ENCODE data around the gene PTPRM.
"Not testable (repeated sequence)": the region's sequence is repeated elsewhere in the genome, so short reads cannot be mapped to it uniquely, and the experiment has no call there.

Gene PTPRM

DNA sequence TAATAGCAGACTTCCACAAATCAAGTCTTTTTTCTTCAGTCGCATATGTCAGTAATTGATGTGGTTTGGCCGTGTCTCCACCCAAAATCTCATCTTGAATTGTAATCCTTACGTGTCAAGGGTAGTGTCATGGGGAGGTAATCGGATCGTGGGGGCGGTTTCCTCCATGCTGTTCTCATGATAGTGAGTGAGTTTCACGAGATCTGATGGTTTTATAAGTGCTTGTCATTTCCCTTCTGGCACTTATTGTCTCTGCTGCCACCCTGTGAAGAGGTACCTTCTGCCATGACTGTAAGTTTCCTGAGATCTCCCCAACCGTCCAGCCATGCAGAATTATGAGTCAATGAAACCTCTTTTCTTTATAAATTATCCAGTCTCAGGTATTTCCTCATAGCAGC, 478.8 kb downstream of the PTPRM start:
- DNase-seq (ENCODE audit: low read depth in 2 of 2) = no peak

DNA sequence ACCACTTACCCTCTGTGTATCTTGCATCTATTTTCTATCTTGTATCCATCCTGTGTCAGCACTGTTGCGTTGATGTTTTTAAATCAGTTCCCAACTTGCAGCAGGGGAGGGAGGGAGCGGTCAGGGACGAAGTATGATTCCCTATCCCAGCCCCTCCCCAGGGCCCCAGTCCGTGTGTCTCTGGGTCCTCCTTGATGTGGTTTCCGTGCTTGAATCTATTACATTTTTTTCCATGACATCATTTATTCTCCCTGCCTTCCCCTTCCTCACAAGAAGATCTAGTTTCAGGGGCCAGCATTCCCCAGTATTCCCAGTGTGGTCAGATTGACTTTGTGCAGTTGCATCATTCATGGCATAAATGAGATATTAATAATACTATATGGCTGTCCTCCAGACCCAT, 479.3 kb downstream of the PTPRM start:
- DNase-seq (ENCODE audit: low read depth in 2 of 2) = no peak

DNA sequence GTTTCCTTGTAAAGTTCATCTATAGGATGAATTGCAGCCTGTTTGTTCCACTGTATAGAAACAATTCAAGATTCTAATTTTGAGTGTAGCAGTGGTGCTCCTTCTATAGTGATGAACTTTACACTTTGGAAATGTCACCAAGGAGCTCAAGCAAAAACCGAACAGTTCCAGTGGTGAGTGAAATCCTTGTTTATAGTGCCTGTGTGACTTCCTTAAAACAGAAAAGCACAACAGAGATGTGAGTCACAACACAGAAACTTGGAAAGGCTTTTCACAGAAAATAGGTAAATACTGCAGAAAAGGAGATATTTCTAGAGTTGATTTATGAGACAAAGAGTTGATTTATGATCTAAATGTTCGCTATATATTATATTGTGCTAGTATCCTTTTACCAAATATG, 482.0 kb downstream of the PTPRM start:
- DNase-seq (ENCODE audit: low read depth in 2 of 2) = no peak

DNA sequence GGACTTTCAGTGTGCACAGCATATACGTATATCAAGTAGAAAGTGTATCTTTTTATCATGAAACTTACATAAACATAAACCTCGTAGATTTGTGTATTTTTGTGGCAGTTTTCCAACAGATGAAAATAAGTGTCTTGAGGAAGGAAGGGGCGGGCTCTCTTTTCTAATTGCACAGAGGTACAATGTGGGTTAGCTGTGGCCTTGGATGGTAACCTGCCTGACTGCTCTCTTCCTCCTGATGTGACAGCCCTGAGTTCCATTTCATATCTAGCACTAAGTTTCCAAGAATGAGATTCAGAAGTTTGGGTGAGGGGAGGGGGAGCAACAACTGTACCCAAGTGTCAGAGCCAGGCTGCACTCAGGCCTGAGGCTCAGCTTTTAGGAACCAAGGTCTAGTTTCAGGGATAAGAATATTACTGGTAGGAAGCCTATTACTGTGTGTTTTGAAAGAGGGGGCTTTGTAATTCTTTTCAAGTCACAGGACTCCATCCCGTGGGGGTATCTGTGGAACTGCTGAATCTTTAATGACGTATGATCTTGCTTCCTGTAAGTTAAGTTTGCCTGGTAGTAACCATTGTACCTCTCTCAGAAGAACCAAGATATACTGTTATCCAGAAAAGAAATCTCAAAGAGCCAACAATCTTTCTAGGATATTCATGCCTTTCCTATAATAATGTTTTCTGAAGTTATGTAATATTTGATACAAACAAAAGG, 483.7 kb downstream of the PTPRM start:
- DNase-seq (ENCODE audit: low read depth in 2 of 2) = no peak

DNA sequence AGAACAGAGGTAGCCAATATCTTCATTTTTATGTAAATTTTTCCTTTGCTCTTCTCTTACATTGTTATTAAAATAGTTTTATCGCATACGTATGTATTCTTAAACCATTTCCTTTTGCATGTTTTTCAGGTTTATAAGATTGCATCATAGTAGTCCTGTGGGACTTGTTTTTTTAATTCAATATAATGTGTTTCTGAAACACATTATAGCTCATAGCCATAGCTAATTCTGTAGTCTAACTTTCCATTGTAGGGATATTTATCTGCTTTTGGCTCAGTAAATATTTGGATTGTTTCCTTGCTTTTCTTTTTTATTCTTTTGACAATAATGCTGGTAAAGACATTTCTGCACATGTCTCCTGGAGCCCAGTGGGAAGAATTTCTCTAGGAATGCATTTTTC, 484.3 kb downstream of the PTPRM start:
- DNase-seq (ENCODE audit: low read depth in 2 of 2) = peak in 1 of 2 experiments; percentile 37

DNA sequence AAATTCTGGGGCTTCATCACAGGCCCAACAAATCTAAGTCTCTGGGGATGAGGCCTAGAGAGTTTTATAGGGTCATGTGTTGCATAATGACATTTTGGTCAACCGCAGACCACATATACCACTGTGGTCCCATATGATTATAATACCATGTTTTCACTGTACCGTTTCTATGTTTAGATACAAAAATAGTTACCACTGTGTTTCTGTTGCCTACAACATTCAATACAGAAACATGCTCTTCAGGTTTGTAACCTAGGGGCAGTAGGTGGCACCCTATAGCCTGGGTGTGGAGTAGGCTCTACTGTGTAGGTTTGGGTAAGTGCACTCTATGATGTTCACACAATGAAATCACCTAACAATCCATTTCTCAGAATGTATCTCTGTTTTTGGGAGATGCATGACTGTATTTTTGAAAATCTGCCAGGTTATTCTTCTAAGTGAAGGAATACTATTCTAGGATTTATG, 485.2 kb downstream of the PTPRM start:
- DNase-seq (ENCODE audit: low read depth in 2 of 2) = no peak

DNA sequence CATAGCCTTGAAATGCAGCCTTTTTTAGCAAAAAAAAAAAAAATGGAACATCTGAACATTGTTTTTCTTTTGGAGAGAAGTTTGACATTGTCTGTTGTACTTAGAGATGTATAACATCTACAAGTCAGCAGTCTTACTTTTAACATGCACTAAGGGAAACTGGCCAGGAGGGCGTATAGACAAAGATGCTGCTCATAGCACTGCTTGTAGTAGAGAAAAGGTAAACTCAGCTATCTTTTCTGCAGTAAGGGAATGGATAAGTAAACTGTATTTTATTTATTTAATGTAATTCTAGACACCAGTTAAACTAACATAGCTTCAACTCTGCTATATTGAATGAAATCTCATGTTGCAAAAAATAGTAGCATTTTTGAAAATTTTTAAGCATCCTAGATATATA, 489.6 kb downstream of the PTPRM start:
- DNase-seq (ENCODE audit: low read depth in 2 of 2) = no peak

DNA sequence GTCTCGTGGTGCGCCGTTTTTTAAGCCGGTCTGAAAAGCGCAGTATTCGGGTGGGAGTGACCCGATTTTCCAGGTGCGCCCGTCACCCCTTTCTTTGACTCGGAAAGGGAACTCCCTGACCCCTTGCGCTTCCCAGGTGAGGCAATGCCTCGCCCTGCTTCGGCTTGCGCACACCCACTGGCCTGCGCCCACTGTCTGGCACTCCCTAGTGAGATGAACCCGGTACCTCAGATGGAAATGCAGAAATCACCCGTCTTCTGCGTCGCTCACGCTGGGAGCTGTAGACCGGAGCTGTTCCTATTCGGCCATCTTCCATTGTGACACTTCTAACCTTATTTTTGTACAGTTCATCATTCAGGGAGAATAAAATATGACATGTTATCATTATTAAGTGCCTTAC, 496.0 kb downstream of the PTPRM start:
- DNase-seq (ENCODE audit: low read depth in 2 of 2) = not testable (repeated sequence)

DNA sequence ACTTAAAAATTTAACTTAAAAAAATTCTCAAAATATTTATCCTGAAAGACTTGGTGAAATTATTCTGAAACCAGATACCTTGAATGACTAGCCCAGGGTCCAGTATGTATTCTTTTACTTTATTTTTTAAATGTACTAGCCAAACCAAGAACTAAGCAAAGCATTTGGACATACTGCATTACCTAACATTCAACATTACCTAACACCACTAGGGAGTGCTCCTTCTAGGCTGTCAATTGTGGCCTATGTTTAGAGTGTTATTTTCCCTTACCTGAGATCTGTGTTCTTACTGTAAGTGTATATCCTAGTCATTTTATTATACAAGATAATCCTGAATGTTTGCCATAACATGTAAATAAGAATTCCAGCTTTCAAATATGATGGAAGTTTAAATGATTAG, 496.6 kb downstream of the PTPRM start:
- DNase-seq (ENCODE audit: low read depth in 2 of 2) = no peak

DNA sequence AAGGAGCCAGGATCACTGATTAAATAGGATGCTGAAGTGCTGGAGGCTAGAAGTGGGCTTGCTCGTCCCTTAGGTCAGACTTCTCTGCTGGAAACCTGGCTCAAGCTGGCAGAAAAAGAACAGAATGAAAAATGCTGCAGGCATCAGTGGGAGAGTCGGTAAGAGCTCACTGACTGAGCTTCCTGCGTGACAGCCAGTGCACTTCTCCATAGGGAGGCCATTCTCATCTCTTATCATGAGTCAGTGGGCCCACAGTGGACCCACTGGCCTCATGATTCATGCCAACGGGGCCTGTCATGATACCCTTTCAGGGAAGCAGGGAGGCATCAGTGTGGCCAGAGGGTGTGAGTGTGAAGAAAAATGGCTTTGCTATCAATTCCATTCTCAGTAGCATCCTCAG, 498.2 kb downstream of the PTPRM start:
- DNase-seq (ENCODE audit: low read depth in 2 of 2) = no peak

DNA sequence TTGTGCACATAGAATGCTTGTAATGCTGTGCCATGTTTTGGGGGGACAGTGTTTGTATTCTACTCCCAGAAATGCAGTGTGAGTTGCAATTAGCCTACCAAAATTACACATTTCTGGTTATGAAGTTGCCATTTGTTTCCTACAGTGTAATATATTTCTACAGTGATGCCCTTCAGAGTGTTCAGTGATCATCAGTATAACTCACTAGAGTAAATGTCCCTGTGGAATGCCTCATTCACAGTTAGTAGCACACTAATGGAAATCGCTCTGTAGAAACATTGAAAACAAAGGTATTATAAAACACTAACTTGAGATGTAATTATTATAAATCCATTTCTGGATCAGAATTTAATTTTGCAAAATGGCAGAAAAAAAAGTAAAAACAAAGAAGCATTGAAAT, 498.7 kb downstream of the PTPRM start:
- no peak for DNase-seq (ENCODE audit: low read depth in 2 of 2)

DNA sequence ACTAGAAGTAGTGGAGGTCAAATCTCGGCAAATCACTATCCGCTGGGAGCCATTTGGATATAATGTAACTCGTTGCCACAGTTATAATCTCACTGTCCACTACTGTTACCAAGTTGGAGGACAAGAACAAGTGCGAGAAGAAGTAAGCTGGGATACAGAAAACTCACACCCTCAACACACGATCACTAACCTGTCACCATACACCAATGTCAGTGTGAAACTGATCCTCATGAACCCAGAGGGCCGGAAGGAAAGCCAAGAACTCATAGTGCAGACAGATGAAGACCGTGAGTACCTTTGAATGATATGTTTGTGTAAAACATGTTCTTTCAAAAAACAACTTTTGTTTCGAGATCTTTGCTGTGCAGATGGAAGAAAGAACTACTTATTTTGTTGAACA, 502.6 kb downstream of the PTPRM start:
- DNase-seq (ENCODE audit: low read depth in 2 of 2) = no peak

DNA sequence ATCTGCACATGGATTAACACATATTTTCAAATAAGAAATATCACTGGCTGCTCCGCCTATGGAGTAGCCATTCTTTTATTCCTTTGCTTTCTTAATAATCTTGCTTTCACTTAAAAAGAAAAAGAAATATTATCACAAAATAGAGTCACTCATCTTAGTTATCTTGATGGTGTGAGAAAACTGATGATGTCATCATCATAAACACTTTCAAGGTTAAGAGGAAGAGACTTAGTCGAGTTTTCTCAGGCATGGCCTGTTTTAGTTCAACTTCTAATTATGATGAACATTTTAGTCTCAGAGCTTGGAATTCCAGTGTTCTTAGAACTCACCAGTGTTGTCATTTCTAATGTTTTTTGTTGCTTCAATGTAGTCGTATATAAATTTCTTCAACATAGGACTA, 506.1 kb downstream of the PTPRM start:
- no peak for DNase-seq (ENCODE audit: low read depth in 2 of 2)

DNA sequence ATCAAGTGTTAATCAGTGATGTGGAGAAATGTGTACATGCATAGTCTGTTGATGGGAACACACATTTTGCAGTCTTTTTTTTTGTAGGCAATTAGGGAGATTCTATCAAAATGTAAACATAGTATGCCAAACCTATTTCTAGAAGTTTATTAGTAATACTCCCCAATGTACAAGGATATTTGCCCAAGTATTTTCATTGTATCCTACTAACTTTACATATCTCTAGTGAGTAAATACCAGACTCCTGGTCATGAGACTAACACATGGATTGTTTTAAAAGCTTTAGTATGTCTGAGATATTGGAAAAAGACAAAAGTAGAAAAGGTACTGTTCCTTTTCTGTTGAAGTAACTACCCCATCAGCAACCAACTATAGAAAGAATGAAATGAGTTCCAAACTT, 513.0 kb downstream of the PTPRM start:
- no peak for DNase-seq (ENCODE audit: low read depth in 2 of 2)

DNA sequence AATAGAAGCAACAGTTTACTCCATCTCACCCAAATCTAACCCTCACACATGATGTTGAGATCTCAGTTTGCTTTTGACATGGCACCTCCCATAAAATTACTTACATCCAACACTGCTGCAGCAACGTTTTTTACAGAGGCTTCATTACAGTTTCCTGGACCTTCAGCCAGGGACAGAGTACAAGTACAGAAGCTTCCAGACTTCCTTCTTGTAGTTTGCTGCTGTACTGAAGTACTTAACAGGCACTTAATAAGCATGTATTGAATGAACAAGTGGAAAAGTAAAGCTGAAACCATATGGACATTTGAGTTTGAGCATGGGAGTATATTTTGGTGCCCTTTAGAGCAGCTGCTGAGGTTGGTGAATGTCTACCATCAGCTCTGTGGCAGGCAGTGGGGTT, 514.2 kb downstream of the PTPRM start:
- no peak for DNase-seq (ENCODE audit: low read depth in 2 of 2)

DNA sequence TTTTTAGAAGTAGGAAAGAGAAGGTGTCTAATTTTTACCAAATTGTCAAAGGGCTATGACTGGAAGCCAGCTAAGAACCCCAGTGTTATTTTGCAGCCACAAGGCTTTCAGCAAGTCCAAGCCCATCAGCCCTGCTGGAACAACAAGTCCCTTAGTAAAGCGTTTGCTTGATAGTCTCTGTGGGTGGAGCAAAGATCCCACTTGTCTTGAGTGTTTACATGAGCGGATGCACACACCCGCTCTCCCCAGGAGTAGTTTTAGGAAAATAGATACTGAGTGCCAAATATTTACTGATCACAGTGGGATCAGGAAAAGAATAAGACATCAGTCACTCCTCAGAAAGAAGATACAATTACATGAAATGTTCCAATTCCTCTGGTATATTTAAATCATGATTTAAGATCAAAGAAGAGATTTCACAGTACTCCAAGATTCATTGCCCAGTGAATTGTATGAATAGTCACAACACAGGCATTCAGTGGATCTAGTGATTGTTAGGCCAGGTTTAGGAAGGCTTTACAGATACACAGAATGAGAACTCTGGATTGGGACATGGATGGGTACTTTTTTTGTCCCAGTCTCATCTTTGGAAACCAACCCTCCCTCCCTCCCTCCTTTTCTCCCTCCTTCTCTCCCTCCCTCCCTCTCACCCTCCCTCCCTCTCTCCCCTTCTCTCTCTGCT, 514.9 kb downstream of the PTPRM start:
- DNase-seq (ENCODE audit: low read depth in 2 of 2) = no peak

DNA sequence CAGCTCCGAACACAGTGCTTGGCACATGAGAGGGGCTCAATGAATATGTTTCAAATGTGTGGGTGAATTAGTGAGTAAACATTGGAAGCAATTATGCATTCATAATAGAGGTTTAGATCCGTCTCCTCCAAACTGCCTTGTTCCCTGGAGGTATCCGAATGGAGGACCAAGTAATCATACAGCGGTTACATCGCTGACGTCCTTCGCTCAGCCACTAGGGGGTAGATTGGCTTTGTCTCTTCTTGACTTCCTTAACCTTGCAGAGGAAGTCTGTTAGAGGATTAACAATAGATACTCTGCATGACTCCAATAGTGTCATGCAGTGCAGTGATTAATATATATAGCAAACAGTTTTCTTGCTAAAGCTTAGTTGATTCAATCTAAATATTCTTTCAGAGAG, 517.0 kb downstream of the PTPRM start:
- DNase-seq (ENCODE audit: low read depth in 2 of 2) = peak in 1 of 2 experiments; percentile 23

DNA sequence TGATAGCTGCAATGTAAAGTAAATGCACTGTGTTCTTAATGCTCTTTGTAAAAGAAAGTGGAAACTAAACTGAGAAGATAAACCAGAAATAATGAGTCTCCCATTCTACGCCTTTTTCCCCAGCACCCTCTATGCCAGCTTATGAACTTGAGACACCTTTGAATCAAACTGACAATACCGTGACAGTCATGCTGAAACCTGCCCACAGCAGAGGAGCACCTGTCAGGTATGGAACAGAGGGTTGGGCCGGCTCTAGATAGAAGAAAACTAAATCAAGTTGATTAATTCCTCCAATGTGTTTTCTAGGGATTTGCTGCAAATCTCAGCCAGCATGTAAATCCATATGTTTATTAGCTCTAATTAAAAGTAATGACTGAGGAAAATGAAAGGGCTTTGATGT, 521.5 kb downstream of the PTPRM start:
- DNase-seq (ENCODE audit: low read depth in 2 of 2) = no peak

DNA sequence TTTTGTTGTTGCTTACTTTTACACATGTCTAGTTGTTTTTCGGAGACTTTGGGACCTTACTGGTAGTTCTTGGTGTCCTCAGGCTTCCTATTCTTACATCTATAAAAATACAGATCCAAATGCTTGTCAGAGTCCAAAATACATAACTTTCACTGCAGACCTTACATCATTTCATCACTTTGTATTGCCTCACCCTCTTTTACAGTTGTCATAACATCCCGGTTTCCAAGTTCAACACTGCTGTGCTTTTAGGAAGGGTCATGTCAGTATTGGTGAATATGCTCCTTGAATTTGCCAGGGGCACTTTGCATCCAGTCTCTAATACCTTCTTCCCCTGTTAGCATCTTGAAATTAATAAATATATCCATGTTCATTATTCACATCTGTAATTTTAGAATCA, 523.9 kb downstream of the PTPRM start:
- no peak for DNase-seq (ENCODE audit: low read depth in 2 of 2)

DNA sequence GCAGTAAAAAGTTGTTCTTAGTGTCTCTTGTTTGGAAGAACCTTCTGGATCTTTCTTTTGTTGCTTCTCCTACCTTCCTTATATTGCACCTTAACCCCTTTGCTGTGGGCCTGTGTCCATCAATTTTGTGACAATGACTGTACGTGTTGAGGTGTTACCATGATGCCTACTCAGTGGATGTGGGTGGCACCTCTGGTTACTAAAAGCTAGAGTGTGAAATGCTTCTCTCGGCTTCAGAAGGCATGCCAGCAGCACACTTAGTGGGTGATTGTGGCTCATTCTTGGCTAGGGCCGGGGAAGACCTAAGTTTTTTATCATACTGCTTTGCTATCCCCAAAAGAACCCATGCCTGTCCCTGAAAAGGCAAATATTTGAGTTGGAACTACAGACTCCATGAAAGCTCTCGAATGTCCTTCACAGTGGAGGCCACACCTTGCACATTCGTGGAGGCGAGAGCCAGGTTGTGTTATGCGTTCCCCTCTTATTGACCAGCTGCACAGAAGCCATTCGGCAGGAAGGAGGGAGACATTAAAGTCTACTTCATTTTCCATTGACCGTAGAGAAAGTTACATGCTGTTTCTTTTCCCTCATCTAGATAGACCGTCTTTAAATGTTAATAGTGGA, 528.9 kb downstream of the PTPRM start:
- DNase-seq (ENCODE audit: low read depth in 2 of 2) = no peak

DNA sequence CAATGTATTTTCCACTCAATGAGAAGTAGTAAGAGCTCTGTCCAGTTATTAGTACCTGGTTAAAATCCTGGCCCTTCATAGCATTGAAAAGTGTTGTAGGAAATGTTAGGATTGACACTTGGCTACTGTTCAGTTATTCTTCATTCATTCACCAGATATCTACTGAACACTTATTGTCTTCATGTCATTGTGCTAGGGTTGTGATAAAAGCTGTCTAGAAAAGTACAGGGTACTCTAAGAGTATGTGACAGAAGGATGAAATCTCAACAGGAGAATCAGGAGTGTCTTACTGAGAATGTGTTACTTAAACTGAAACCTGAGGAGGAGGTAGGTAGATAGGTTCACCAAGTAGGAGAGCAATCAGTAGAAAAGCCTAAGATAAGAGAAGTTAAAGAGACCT, 530.3 kb downstream of the PTPRM start:
- no peak for DNase-seq (ENCODE audit: low read depth in 2 of 2)

DNA sequence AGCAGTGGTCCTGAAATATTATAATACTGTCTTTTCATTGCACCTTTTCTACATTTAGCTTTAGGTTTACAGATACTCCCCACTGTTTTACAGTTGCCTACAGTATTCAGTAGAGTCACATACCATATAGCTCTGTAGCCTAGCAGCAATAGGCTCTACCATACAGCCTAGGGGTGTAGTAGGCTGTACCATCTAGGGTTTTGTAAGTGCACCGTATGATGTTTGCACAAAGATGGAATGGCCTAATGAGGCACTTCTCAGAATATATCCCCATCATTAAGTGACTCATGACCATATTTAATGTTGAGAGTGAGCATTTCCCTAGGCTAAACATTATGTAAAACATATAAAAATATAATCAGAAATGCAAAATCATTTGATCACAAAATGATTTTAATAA, 530.8 kb downstream of the PTPRM start:
- no peak for DNase-seq (ENCODE audit: low read depth in 2 of 2)

DNA sequence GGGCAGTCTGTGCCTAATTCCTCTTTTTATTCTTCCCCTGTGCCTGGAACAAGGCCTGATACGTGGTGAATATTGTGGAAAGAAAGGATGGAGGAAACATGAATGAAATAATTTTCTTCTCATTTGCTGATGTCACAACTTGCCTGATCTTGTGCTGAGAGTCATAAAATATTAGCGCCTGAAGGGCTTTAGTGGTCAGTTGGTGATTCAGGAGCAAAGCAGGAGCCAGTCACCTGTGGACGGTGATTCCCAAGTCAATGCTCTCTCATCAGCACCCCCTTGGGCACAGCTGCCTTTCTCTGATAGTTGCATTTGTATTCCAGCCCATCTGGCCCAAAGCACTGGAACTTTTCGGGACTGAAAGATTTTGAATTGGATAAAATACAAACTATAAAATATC, 539.5 kb downstream of the PTPRM start:
- DNase-seq (ENCODE audit: low read depth in 2 of 2) = no peak

Measured in fibroblast of skin of left biceps (primary cell).